OCI-LY7 (cell line): ENCODE results near the gene JAZF1. TPM values are rescaled to one million over a fixed set of nuclear protein-coding genes. Genes with fewer than 3 reads are reported as not detected.

Source experiments
- BruUV-seq: library from RNA; stranded (reverse); fragments of 400-500 nt; replicated peaks from 2 replicates; lab custom pipeline; 2021; lab: Mats Ljungman, UMichigan
- CTCF ChIA-PET: fragments of 300-600 bp; sonication (Branson Sonifier 250); formaldehyde crosslinking; loops from one replicate; lab custom pipeline; 2022; ENCODE audit warnings: antibody characterized with exemption; ENCODE audit not compliant: unreplicated experiment; lab: Charles Lee
- POLR2A ChIA-PET: fragments of 300-600 bp; sonication (Branson Sonifier 250); formaldehyde crosslinking; loops from one replicate; lab custom pipeline; 2022; ENCODE audit warnings: antibody characterized with exemption; lab: Charles Lee
- DNase-seq: peaks from one replicate; pipeline ENCODE4 v3.0.0-alpha.2; 2015; ENCODE audit warnings: low spot score
- H2AFZ ChIP-seq: fragments of 200-600 bp; sonication (generic), shearing (Covaris generic); 2 replicates; pipeline ENCODE4 v1.6.1; 2014; ENCODE audit warnings: mild to moderate bottlenecking, antibody characterized with exemption, low read length, moderate library complexity
- H3K27ac ChIP-seq: fragments of 200-600 bp; sonication (generic); 2 replicates; pipeline ENCODE4 v1.5.1; 2014; ENCODE audit warnings: mixed run types, low read depth, mild to moderate bottlenecking, moderate library complexity, low read length, inconsistent platforms; ENCODE audit not compliant: poor library complexity, severe bottlenecking
- H3K36me3 ChIP-seq: fragments of 200-600 bp; sonication (generic); 2 replicates; pipeline ENCODE4 v1.6.1; 2014; ENCODE audit warnings: mild to moderate bottlenecking, antibody characterized with exemption, low read length, moderate library complexity, mixed read lengths; ENCODE audit not compliant: insufficient read depth
- H3K4me1 ChIP-seq: fragments of 200-600 bp; sonication (generic); 2 replicates; pipeline ENCODE4 v1.5.1; 2014; ENCODE audit warnings: mild to moderate bottlenecking, low read length; ENCODE audit not compliant: insufficient read depth, poor library complexity, severe bottlenecking
- H3K4me2 ChIP-seq: fragments of 200-600 bp; sonication (generic); 2 replicates; pipeline ENCODE4 v1.6.1; 2014; ENCODE audit warnings: mild to moderate bottlenecking, low read length
- H3K4me3 ChIP-seq: fragments of 200-600 bp; sonication (generic); 2 replicates; pipeline ENCODE4 v1.5.1; 2014; ENCODE audit warnings: mild to moderate bottlenecking, low read depth, low read length; ENCODE audit not compliant: poor library complexity, severe bottlenecking
- H3K79me2 ChIP-seq: fragments of 200-600 bp; sonication (generic); 2 replicates; pipeline ENCODE4 v1.6.1; 2016; ENCODE audit warnings: low read depth, mild to moderate bottlenecking, low read length, moderate library complexity, mixed read lengths; ENCODE audit not compliant: insufficient read depth
- H3K9me2 ChIP-seq: fragments of 200-600 bp; sonication (generic); 2 replicates; pipeline ENCODE4 v1.6.1; 2016; ENCODE audit warnings: mild to moderate bottlenecking, low read length, mixed read lengths; ENCODE audit not compliant: insufficient read depth
- H3K9me3 ChIP-seq: fragments of 200-600 bp; sonication (generic); 2 replicates; pipeline ENCODE4 v1.6.1; 2014; ENCODE audit warnings: mild to moderate bottlenecking, mixed run types, low read length, mixed read lengths
- H4K20me1 ChIP-seq: fragments of 200-600 bp; sonication (generic); 2 replicates; pipeline ENCODE4 v1.6.1; 2014; ENCODE audit warnings: mild to moderate bottlenecking, antibody characterized with exemption, low read length, moderate library complexity, mixed read lengths; ENCODE audit not compliant: insufficient read depth
- EZH2phosphoT487 ChIP-seq: fragments of 200-600 bp; sonication (generic); IDR thresholded peaks from 2 replicates; pipeline ENCODE4 v1.6.1; 2018; ENCODE audit warnings: low read depth, borderline replicate concordance, mild to moderate bottlenecking, mixed run types, antibody characterized with exemption, low read length, moderate library complexity, mixed read lengths
- intact Hi-C: fragments of 100-400 bp; cut with micrococcal nuclease; formaldehyde crosslinking; loops from one replicate; pipeline ENCODE4 v1.10.0; 2022; ENCODE audit not compliant: unreplicated experiment
- total RNA-seq, 2 experiments: library from RNA; depleted of rRNA in 1 of 2; stranded (reverse); fragments of >200 nt in 1 of 2; shearing (Covaris generic) in 1 of 2; gene quantifications; 2 replicates each; pipeline ENCODE4 v1.2.3, GENCODE V29; 2014 to 2022
- TF ChIP-seq, protein P1 (sequence below): fragments of 200-600 bp; sonication (generic); conservative IDR thresholded peaks from 2 replicates; pipeline ENCODE4 v1.5.1; 2014; ENCODE audit warnings: mild to moderate bottlenecking, antibody characterized with exemption, low read length, moderate library complexity, mixed read lengths

JAZF1 gene
- total RNA-seq, 2 experiments from 2014 or later = 6.3 to 25.0 TPM

DNA sequence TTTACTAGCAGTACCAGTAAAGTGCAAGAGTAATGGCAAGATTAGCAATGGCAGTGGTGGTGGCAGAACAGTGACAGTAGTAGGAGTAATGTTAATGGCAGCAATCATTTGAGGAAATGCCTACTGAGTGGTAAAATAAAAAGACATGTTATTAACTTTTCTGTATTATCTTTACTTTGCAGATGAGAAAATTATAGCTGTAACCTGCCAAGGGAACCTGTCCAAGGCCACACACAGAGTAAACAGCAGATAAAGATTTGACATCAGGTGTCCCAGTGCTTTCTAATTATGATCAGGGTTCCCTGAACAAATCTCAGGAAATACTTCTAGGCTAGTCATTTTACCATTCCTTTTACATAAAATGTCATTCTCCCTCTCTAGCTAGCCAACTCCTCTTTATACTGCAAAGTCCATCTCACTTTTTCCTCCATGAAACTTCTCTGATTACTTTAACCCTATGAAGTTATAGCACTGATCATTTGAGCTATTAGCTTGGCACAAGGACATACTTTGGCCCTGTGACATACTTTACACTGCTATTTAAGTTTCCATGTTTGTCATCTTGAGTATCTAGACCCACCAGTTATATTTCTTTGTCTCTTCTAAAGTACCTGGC is 221.6 kb downstream of the JAZF1 start:
- Histone ChIP-seq H4K20me1 (no peaks in the 10 kb centered on the region), H3K4me3 (no peak overlapping the region), H3K9me3 (no peaks in the 10 kb centered on the region), H2AFZ (no peak overlapping the region), H3K4me2 (no peak overlapping the region), H3K79me2 (no peaks in the 10 kb centered on the region), H3K4me1 (no peaks in the 10 kb centered on the region), H3K36me3 (no peaks in the 10 kb centered on the region), H3K9me2 (no peaks in the 10 kb centered on the region), H3K27ac (no peak overlapping the region)
- TF ChIP-seq EZH2phosphoT487 = no peak
- TF ChIP-seq, protein P1, sequence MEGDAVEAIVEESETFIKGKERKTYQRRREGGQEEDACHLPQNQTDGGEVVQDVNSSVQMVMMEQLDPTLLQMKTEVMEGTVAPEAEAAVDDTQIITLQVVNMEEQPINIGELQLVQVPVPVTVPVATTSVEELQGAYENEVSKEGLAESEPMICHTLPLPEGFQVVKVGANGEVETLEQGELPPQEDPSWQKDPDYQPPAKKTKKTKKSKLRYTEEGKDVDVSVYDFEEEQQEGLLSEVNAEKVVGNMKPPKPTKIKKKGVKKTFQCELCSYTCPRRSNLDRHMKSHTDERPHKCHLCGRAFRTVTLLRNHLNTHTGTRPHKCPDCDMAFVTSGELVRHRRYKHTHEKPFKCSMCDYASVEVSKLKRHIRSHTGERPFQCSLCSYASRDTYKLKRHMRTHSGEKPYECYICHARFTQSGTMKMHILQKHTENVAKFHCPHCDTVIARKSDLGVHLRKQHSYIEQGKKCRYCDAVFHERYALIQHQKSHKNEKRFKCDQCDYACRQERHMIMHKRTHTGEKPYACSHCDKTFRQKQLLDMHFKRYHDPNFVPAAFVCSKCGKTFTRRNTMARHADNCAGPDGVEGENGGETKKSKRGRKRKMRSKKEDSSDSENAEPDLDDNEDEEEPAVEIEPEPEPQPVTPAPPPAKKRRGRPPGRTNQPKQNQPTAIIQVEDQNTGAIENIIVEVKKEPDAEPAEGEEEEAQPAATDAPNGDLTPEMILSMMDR = no peak
- ChIA-PET POLR2A (interaction anchor here (1.2 kb wide), 1 partner anchor 22 kb away, joined by 3 read pairs; no protein-coding TSS in a partner anchor), CTCF (no interaction called here)
- DNase-seq = no peak
- intact Hi-C loops = no loop called here
- BruUV-seq = no TSS peak

DNA sequence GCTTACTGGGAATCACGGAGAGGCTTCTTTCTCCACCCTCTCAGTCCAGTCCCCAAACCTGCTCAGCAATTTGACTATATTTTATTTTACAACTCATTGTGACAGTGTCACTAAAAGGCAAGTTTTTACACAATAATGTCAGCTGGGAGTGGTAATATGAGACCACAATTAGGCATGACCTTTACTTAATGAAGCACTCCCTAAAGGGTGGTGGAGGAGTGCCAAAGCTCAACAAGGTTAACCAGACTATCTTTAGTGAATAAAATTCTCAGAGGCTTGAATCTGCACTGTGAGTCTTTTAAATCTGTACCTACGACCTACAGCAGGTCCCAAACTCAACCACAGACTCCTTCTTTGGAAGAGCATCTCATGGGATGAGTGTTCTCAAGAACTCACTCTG is 225.0 kb downstream of the JAZF1 start:
- Histone ChIP-seq H3K27ac (no peak overlapping the region), H3K4me2 (no peak overlapping the region), H4K20me1 (no peaks in the 10 kb centered on the region), H3K4me3 (no peak overlapping the region), H3K36me3 (no peaks in the 10 kb centered on the region), H3K4me1 (no peaks in the 10 kb centered on the region), H3K79me2 (no peaks in the 10 kb centered on the region), H3K9me2 (no peaks in the 10 kb centered on the region), H2AFZ (no peak overlapping the region), H3K9me3 (no peaks in the 10 kb centered on the region)
- BruUV-seq = no TSS peak
- DNase-seq = no peak
- intact Hi-C loops = no loop called here
- CTCF ChIA-PET = no interaction called here
- TF ChIP-seq, protein P1 = no peak
- no peak for TF ChIP-seq EZH2phosphoT487
- POLR2A ChIA-PET = no interaction called here

DNA sequence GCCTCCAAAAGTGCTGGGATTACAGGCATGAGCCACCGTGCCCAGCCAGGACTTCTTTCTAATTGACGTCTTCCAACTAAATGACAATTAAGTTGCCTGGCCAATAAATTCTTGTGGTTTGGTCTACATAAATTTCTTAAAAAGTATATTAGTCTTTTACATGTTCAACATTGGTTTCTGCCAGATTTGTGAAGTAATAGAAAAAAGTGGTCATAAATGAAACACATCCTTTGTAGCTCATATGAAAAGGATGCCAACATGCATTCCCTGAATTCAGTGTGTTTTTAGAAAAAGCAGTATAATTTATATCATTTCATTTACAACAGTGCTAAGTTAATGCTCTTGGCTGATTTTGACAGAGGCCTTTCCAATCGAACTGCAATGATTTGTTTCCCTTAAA is 225.6 kb downstream of the JAZF1 start:
- H3K27ac ChIP-seq = no peak overlapping the region
- ChIA-PET POLR2A (no interaction called here), CTCF (no interaction called here)
- TF ChIP-seq, protein P1 = no peak
- no peak for TF ChIP-seq EZH2phosphoT487
- H3K36me3 ChIP-seq = no peaks in the 10 kb centered on the region
- DNase-seq = no peak
- no peak overlapping the region for H2AFZ ChIP-seq
- no peaks in the 10 kb centered on the region for H3K79me2 ChIP-seq
- no peaks in the 10 kb centered on the region for H3K9me3 ChIP-seq
- no peak overlapping the region for H3K4me2 ChIP-seq
- no peak overlapping the region for H3K4me3 ChIP-seq
- H3K4me1 ChIP-seq = no peaks in the 10 kb centered on the region
- no peaks in the 10 kb centered on the region for H3K9me2 ChIP-seq
- no peaks in the 10 kb centered on the region for H4K20me1 ChIP-seq
- intact Hi-C loops = no loop called here
- no TSS peak for BruUV-seq
